Stimulated activated naive CD4-positive, alpha-beta T cell treated with Interleukin-2 at 50 U/mL for 16 hours (primary cell): ENCODE measurements around the gene SMAD6.

Experiments used
- DNase-seq: peaks from one replicate; lab custom pipeline; 2025; lab: John Stamatoyannopoulos, UW

The SMAD6 gene

GRCh38 chr15:66702035-66702786 is at the start of gene SMAD6:
TSS of gene SMAD6 (plus strand) at chr15:66702236. CDS start at chr15:66703259, 1,023 bp downstream.
- peak; percentile 59 for DNase-seq

GRCh38 chr15:66652806-66653205 is 49.2 kb upstream of the SMAD6 start:
- DNase-seq: no peak

- no peak for DNase-seq
Measured at GRCh38 chr15:66653398-66653797, 48.6 kb upstream of the SMAD6 start.

GRCh38 chr15:66653852-66654251 is 48.2 kb upstream of the SMAD6 start:
- no peak for DNase-seq

- no peak for DNase-seq
Measured at GRCh38 chr15:66654361-66654738, 47.7 kb upstream of the SMAD6 start.

- DNase-seq: no peak
Measured at GRCh38 chr15:66654739-66655375, 47.2 kb upstream of the SMAD6 start.

GRCh38 chr15:66655511-66655910 is 46.5 kb upstream of the SMAD6 start:
- DNase-seq: no peak

GRCh38 chr15:66655997-66656396 is 46.0 kb upstream of the SMAD6 start:
- no peak for DNase-seq

GRCh38 chr15:66657185-66658020 is 44.6 kb upstream of the SMAD6 start:
- DNase-seq: no peak

- no peak for DNase-seq
Measured at GRCh38 chr15:66658044-66658443, 44.0 kb upstream of the SMAD6 start.

GRCh38 chr15:66658855-66659254 is 43.2 kb upstream of the SMAD6 start:
- no peak for DNase-seq

- DNase-seq: no peak
Measured at GRCh38 chr15:66659384-66659783, 42.7 kb upstream of the SMAD6 start.

- no peak for DNase-seq
Measured at GRCh38 chr15:66661432-66662096, 40.5 kb upstream of the SMAD6 start.

GRCh38 chr15:66662522-66662921 is 39.5 kb upstream of the SMAD6 start:
- no peak for DNase-seq

GRCh38 chr15:66663664-66664063 is 38.4 kb upstream of the SMAD6 start:
- no peak for DNase-seq

GRCh38 chr15:66670175-66670574 is 31.9 kb upstream of the SMAD6 start:
- no peak for DNase-seq

GRCh38 chr15:66670762-66671580 is 31.1 kb upstream of the SMAD6 start:
- no peak for DNase-seq

GRCh38 chr15:66672867-66673266 is 29.2 kb upstream of the SMAD6 start:
- DNase-seq: no peak

- peak; percentile 8 for DNase-seq
Measured at GRCh38 chr15:66673410-66674322, 28.4 kb upstream of the SMAD6 start.

GRCh38 chr15:66674756-66675155 is 27.3 kb upstream of the SMAD6 start:
- no peak for DNase-seq
